Measurements from ENCODE around the gene THSD4.

- TF ChIP-seq, protein P1, sequence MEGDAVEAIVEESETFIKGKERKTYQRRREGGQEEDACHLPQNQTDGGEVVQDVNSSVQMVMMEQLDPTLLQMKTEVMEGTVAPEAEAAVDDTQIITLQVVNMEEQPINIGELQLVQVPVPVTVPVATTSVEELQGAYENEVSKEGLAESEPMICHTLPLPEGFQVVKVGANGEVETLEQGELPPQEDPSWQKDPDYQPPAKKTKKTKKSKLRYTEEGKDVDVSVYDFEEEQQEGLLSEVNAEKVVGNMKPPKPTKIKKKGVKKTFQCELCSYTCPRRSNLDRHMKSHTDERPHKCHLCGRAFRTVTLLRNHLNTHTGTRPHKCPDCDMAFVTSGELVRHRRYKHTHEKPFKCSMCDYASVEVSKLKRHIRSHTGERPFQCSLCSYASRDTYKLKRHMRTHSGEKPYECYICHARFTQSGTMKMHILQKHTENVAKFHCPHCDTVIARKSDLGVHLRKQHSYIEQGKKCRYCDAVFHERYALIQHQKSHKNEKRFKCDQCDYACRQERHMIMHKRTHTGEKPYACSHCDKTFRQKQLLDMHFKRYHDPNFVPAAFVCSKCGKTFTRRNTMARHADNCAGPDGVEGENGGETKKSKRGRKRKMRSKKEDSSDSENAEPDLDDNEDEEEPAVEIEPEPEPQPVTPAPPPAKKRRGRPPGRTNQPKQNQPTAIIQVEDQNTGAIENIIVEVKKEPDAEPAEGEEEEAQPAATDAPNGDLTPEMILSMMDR (IDR thresholded peaks at IDR 0.05; ENCODE audit: low read depth, low read length) = peak; percentile 70
- TF ChIP-seq EZH2phosphoT487 (IDR thresholded peaks at IDR 0.05; ENCODE audit: low read depth) = no peak
These were observed 369.9 kb downstream of the THSD4 start for GRCh38 chr15:71485094-71485693.

Data from OCI-LY3 (cell line).